GM12872 (cell line): ENCODE data around the gene SOAT1.

Source experiments
- CTCF ChIP-seq: IDR thresholded peaks from 3 replicates; pipeline ENCODE4 v1.5.1; 2011; ENCODE audit warnings: low read depth, mild to moderate bottlenecking, low read length, moderate library complexity; ENCODE audit not compliant: insufficient read depth

Gene SOAT1

DNA sequence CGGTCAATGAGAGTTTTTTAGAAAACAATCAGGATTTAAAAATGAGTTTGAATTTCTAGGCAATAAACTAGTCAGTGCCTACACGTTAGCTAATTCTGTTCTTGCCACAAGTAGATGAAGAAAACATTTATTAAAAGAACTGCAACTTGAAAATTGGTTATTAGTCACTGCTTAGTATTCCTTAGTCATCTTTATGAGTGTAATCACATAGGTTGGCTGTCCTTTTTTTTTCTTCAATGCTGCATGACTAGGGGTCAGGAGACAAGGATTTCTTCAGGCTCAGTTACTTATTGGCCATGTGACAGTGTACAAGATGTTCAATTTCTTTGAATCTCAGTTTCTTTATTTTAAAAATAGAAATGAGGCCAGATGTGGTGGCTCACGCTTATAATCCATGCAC lies 17.1 kb downstream of the SOAT1 start:
- TF ChIP-seq CTCF: no peak

GRCh38 chr1:179311149-179311700 lies 17.6 kb downstream of the SOAT1 start:
- no peak for TF ChIP-seq CTCF

DNA sequence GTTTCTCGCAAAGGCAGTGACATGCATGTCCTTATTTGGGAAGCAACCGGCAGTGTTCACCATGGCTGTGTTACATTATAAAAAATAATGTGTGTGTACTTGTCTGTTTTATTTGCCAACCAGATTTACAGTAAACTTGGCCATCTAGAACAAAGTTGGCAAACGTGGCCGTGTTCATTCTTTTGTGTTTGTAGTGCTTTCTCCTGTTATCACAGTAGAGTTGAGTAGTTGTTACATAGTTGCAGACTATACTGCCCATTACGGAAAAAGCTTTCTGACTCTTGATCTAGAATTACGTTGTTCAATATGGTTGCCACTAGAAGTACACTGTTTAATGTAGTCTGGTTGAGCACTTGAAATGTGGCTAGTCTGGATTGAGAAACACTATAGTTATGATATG lies 19.4 kb downstream of the SOAT1 start:
- no peak for TF ChIP-seq CTCF

- no peak for TF ChIP-seq CTCF
Observed at GRCh38 chr1:179314928-179315327, 21.3 kb downstream of the SOAT1 start.

GRCh38 chr1:179318491-179318890 lies 24.9 kb downstream of the SOAT1 start:
- no peak for TF ChIP-seq CTCF

DNA sequence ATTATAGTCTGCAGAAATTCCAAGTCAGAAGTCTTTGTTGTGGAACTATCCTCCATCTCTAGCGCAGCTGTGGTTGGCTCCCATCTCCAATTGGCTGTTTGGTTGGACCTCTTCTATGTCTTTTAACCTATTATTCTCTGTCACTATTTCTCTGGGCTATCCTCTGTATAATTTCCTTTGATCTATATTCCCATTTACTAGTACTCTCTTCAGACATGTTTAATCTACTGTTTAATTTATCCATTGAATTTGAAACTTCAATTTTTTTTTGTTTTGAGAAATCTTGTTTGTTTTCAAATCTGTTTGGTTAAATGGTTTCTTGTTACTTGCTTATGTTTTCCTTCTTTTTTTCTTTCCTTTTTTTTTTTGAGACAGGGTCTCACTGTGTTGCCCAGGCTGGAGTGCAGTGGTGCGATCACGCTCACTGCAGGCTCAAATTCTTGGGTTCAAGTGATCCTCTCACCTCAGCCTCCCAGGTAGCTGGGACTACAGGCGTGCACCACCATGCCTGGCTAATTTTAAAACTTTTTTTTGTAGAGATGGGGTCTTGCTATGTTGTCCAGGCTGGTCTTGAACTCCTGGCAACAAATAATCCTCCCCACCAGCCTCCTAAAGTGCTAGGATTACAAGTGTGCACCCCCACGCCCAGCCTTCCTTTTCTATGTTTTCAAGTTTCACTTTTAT lies 28.1 kb downstream of the SOAT1 start:
- TF ChIP-seq CTCF: no peak

DNA sequence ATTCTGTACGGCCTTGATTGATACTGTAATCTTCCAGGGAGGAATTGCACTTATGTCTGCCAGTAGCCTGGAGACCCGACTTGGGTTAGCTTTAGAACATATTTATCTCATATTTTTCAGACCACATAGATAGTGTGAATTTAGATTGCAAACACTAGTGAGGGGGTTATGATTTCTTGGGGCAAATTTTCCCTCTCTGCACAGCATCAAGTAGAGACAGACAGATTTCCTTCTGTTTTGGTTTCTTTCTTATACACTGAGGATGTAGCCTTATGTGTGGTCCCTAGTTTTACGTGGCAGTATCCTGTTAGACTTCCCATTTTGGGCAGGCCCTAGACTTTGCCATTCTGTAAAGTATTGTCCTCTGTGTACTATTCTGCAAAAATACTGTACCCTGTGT lies 29.0 kb downstream of the SOAT1 start:
- no peak for TF ChIP-seq CTCF
